SK-N-SH (cell line): Measurements from ENCODE around the gene PDE2A.

Experiments used
- JUND ChIP-seq: IDR thresholded peaks from 2 replicates; pipeline ENCODE4 v1.4.0; 2012
- TF ChIP-seq, protein P1 (sequence below): fragments of 200-600 bp; sonication (generic); IDR thresholded peaks from 2 replicates; pipeline ENCODE4 v1.6.1; 2017; ENCODE audit warnings: antibody characterized with exemption, mild to moderate bottlenecking, moderate library complexity
- TF ChIP-seq, protein P2 (sequence below): IDR thresholded peaks from 2 replicates; pipeline ENCODE4 v1.4.0; 2012; ENCODE audit warnings: low read depth

GRCh38 chr11:72646024-72646423 lies 28.2 kb downstream of the PDE2A start:
- TF ChIP-seq, protein P1, sequence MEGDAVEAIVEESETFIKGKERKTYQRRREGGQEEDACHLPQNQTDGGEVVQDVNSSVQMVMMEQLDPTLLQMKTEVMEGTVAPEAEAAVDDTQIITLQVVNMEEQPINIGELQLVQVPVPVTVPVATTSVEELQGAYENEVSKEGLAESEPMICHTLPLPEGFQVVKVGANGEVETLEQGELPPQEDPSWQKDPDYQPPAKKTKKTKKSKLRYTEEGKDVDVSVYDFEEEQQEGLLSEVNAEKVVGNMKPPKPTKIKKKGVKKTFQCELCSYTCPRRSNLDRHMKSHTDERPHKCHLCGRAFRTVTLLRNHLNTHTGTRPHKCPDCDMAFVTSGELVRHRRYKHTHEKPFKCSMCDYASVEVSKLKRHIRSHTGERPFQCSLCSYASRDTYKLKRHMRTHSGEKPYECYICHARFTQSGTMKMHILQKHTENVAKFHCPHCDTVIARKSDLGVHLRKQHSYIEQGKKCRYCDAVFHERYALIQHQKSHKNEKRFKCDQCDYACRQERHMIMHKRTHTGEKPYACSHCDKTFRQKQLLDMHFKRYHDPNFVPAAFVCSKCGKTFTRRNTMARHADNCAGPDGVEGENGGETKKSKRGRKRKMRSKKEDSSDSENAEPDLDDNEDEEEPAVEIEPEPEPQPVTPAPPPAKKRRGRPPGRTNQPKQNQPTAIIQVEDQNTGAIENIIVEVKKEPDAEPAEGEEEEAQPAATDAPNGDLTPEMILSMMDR, result no peak
- TF ChIP-seq JUND, result no peak
- TF ChIP-seq, protein P2, sequence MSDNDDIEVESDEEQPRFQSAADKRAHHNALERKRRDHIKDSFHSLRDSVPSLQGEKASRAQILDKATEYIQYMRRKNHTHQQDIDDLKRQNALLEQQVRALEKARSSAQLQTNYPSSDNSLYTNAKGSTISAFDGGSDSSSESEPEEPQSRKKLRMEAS, result no peak
